ENCODE results near the gene DNAJC10.

GRCh38 chr2:182724656-182725055 lies 8.6 kb downstream of the DNAJC10 start:
- no peak for TF ChIP-seq CTCF (IDR thresholded peaks at IDR 0.05)
- no peak for TF ChIP-seq POLR2A (IDR thresholded peaks at IDR 0.05)
